A549 (cell line): Measurements from ENCODE around the gene SPG11. TPM values are rescaled to one million over a fixed set of nuclear protein-coding genes. Genes with fewer than 3 reads are reported as not detected.

Experiments used
- ATAC-seq, 2 experiments: fragments of 200-7000 bp in 1 of 2; fragments of >200 bp in 1 of 2; cut with Nextera tagmentation in 1 of 2; cut with Tn5 transposase in 1 of 2; 3 replicates each; pipeline versions ENCODE4 v1.8.0 to v1.9.1; 2018 to 2020; ENCODE audit warnings: mild to moderate bottlenecking in 1 of 2, moderate library complexity in 1 of 2
- CTCF ChIA-PET: fragments of 300-600 bp; sonication (Branson Sonifier 250); formaldehyde crosslinking; extraction: SDS; loops from one replicate; lab custom pipeline; 2021; ENCODE audit warnings: antibody characterized with exemption, inconsistent platforms; lab: Yijun Ruan, JAX
- POLR2A ChIA-PET: fragments of 350-600 bp; formaldehyde crosslinking; extraction: SDS; loops from one replicate; lab custom pipeline; 2021; ENCODE audit warnings: antibody characterized with exemption, inconsistent platforms; lab: Yijun Ruan, JAX
- DNase-seq, 2 experiments: peaks; one replicate each; pipeline versions ENCODE4 v3.0.0 to v3.0.0-alpha.2; 2011 to 2016; ENCODE audit warnings: low read depth in 1 of 2, low spot score in 1 of 2
- FAIRE-seq: peaks from 2 replicates; lab custom pipeline; 2011; peaks lifted over from hg19 to GRCh38; lab: Jason Lieb, UNC
- H3K27ac ChIP-seq, 2 experiments: fragments of >200 bp; sonication (Bioruptor Twin); formaldehyde crosslinking; 3 replicates each; pipeline ENCODE4 v1.5.1; 2016 to 2017
- H3K4me1 ChIP-seq: fragments of >200 bp; sonication (Bioruptor Twin); formaldehyde crosslinking; 3 replicates; pipeline ENCODE4 v1.6.1; 2016
- H3K4me2 ChIP-seq: fragments of >200 bp; sonication (Bioruptor Twin); formaldehyde crosslinking; 3 replicates; pipeline ENCODE4 v1.6.1; 2016
- H3K4me3 ChIP-seq: fragments of >200 bp; sonication (Bioruptor Twin); formaldehyde crosslinking; 3 replicates; pipeline ENCODE4 v1.5.1; 2016
- H3K9me3 ChIP-seq: fragments of >200 bp; sonication (Bioruptor Twin); formaldehyde crosslinking; 3 replicates; pipeline ENCODE4 v1.6.1; 2016
- BHLHE40 ChIP-seq: IDR thresholded peaks from 2 replicates; pipeline ENCODE4 v1.6.1; 2012; ENCODE audit warnings: low read depth, low read length, inconsistent platforms
- CBX2 ChIP-seq: fragments of 200-600 bp; sonication (generic); IDR thresholded peaks from 2 replicates; pipeline ENCODE4 v1.6.1; 2016; ENCODE audit warnings: low read depth, mild to moderate bottlenecking, borderline replicate concordance
- CEBPB ChIP-seq, 2 experiments: fragments of >200 bp in 1 of 2; sonication (Bioruptor Twin) in 1 of 2; formaldehyde crosslinking in 1 of 2; IDR thresholded peaks; 2 replicates each; pipeline ENCODE4 v1.6.1; 2012 to 2016
- CHD2 ChIP-seq: fragments of 150-350 bp; IDR thresholded peaks from 2 replicates; pipeline ENCODE4 v1.6.1; 2014; ENCODE audit warnings: low read length; ENCODE audit not compliant: partially characterized antibody
- CHD4 ChIP-seq: fragments of 200-600 bp; sonication (generic); IDR thresholded peaks from 2 replicates; pipeline ENCODE4 v1.6.1; 2016; ENCODE audit warnings: antibody characterized with exemption, mild to moderate bottlenecking, borderline replicate concordance
- EP300 ChIP-seq, 2 experiments: fragments of >200 bp; sonication (Bioruptor Twin); formaldehyde crosslinking; IDR thresholded peaks; 2 replicates in 1 of 2; 3 replicates in 1 of 2; pipeline ENCODE4 v1.6.1; 2016 to 2017
- GATA3 ChIP-seq: IDR thresholded peaks from 2 replicates; pipeline ENCODE4 v1.6.1; 2012; ENCODE audit warnings: borderline replicate concordance
- HEYL ChIP-seq: fragments of 250-450 bp; sonication (Bioruptor Pico); IDR thresholded peaks from 2 replicates; pipeline ENCODE4 v1.8.0; 2021; ENCODE audit warnings: mild to moderate bottlenecking, moderate library complexity
- MAFK ChIP-seq: fragments of 450-650 bp; IDR thresholded peaks from 2 replicates; pipeline ENCODE4 v1.6.1; 2014; ENCODE audit not compliant: partially characterized antibody
- MAZ ChIP-seq: fragments of 150-350 bp; IDR thresholded peaks from 2 replicates; pipeline ENCODE4 v1.6.1; 2014; ENCODE audit warnings: antibody characterized with exemption, low read depth, low read length, borderline replicate concordance
- POLR2AphosphoS2 ChIP-seq: conservative IDR thresholded peaks from 2 replicates; pipeline ENCODE4 v1.6.1; 2012; ENCODE audit warnings: low read length, improper control_type of control experiment, inconsistent platforms
- SREBF2 ChIP-seq: fragments of 450-650 bp; IDR thresholded peaks from 2 replicates; pipeline ENCODE4 v1.6.1; 2014; ENCODE audit warnings: mild to moderate bottlenecking, moderate library complexity
- ZC3H11A ChIP-seq: fragments of 450-650 bp; IDR thresholded peaks from 2 replicates; pipeline ENCODE4 v1.6.1; 2014; ENCODE audit warnings: antibody characterized with exemption, mild to moderate bottlenecking
- ZFP36 ChIP-seq: fragments of 450-650 bp; IDR thresholded peaks from 2 replicates; pipeline ENCODE4 v1.6.1; 2014; ENCODE audit warnings: borderline replicate concordance; ENCODE audit not compliant: partially characterized antibody
- ZSCAN20 ChIP-seq: fragments of 250-450 bp; sonication (Bioruptor Pico); IDR thresholded peaks from 2 replicates; pipeline ENCODE4 v1.8.0; 2022; ENCODE audit warnings: mild to moderate bottlenecking, moderate library complexity
- WGBS: methylation state at CpG from one replicate; pipeline ENCODE4 v1.1.6; 2017; ENCODE audit errors: missing lambda C conversion rate; 5-methylcytosine and 5-hydroxymethylcytosine counted together
- polyA plus RNA-seq, 4 experiments: library from polyadenylated mRNA; depleted of rRNA in 3 of 4; stranded (reverse); fragments of >200 nt; fragmentation: RNase III in 1 of 4; extraction: RNeasy Plus Mini Kit Qiagen cat#74134 plus additional on column Dnase treatment in 1 of 4; gene quantifications; 2 replicates in 3 of 4; 3 replicates in 1 of 4; pipeline ENCODE4 v1.2.3, GENCODE V29; 2011 to 2017
- TF ChIP-seq, protein P1 (sequence below): fragments of >200 bp; sonication (Bioruptor Twin); formaldehyde crosslinking; IDR thresholded peaks from 3 replicates; pipeline ENCODE4 v1.6.1; 2016
- TF ChIP-seq, protein P2 (sequence below): IDR thresholded peaks from 2 replicates; pipeline ENCODE4 v1.6.1; 2012
- TF ChIP-seq, protein P3 (sequence below): fragments of 250-450 bp; sonication (Bioruptor Pico); IDR thresholded peaks from 2 replicates; pipeline ENCODE4 v1.5.0; 2021; ENCODE audit warnings: mild to moderate bottlenecking, moderate library complexity, borderline replicate concordance
- TF ChIP-seq, protein P4 (sequence below): fragments of 250-450 bp; sonication (Bioruptor Pico); IDR thresholded peaks from 2 replicates; pipeline ENCODE4 v1.5.0; 2020; ENCODE audit warnings: low read depth, mild to moderate bottlenecking, moderate library complexity
- TF ChIP-seq, protein P5 (sequence below): fragments of >200 bp; sonication (Bioruptor Twin); formaldehyde crosslinking; IDR thresholded peaks from 3 replicates; pipeline ENCODE4 v1.5.1; 2016
- TF ChIP-seq, protein P6 (sequence below): IDR thresholded peaks from 2 replicates; pipeline ENCODE4 v1.6.1; 2012; ENCODE audit warnings: low read depth, borderline replicate concordance

The SPG11 gene
- polyA plus RNA-seq, 2 of the 4 experiments (the other 2 are of a cell fraction): 7.6 to 26.9 TPM

DNA sequence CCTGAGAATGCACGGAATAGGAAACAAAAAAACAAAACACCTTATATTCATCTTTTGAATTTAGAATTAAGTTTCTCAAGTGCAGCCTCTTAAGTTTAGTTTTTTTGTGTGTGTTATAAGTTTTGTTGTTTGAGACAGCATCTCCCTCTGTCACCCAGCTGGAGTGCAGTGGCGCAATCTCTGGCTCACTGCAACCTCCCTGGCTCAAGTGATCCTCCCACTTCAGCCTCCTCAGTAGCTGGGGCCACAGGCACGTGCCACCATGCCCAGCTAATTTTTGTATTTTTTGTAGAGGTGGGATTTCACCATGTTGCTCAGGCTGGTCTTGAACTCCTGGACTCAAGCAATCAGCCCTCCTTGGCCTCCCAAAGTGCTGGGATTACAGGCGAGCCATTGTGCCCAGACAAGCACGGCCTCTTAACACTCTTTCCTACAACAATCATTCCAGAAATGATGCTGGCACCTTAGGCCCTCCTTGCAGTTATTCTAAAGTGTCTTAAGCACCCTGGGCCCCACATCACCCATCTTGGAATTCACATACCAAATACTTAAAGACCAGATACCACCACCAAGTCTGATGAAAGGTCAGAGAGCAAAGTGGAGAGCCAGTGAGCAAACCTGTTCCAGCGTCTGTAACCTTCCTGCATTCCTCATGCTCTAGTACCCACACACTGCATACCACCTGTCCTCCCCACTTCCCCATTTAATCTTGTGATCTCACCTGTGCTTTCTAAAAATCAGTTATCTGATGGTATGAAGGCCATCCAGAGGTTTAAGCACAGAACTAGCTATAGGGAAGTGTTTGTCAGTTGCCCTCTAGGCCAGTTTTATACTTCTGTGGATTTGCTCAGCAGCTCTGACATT lies 6.9 kb upstream of the SPG11 start (continued):
- TF ChIP-seq, protein P1, sequence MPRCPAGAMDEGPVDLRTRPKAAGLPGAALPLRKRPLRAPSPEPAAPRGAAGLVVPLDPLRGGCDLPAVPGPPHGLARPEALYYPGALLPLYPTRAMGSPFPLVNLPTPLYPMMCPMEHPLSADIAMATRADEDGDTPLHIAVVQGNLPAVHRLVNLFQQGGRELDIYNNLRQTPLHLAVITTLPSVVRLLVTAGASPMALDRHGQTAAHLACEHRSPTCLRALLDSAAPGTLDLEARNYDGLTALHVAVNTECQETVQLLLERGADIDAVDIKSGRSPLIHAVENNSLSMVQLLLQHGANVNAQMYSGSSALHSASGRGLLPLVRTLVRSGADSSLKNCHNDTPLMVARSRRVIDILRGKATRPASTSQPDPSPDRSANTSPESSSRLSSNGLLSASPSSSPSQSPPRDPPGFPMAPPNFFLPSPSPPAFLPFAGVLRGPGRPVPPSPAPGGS: no peak
- TF ChIP-seq CHD4: no peak
- TF ChIP-seq POLR2AphosphoS2: no peak
- no peak for TF ChIP-seq GATA3
- TF ChIP-seq HEYL: no peak
- TF ChIP-seq, protein P2, sequence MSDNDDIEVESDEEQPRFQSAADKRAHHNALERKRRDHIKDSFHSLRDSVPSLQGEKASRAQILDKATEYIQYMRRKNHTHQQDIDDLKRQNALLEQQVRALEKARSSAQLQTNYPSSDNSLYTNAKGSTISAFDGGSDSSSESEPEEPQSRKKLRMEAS: no peak
- TF ChIP-seq ZC3H11A: no peak

DNA sequence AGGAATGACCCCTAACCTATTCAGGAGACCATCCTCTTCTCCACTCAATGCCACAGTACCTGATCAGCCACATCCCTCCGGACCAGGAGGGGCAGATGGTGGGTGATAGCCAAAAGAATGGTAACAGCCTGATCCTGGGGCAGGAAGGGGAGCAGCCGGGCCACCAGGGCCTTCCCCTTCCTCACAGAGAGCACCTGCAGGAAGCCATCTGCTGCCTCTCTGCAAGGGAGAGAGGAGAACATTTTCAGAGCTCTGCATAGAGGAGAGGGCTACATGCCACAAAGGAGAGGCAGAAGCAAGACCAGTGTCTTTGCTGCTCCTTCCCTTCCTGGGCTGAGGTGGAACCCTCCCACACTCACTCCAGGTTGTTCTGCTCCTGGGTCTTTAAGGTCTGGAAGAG lies 5.5 kb upstream of the SPG11 start:
- ATAC-seq (no peak), DNase-seq (no peak), FAIRE-seq (no peak)
- peaks cover 1% of the 10 kb centered on the region; the same call in 1 of the 3 replicates for H3K4me1 ChIP-seq
- POLR2A ChIA-PET: no interaction called here
- CTCF ChIA-PET: interaction anchor here (0.6 to 1.7 kb wide), 3 partner anchors 9 to 70 kb away, joined by 3 to 4 read pairs (median 4); no protein-coding TSS in a partner anchor
- no peaks in the 10 kb centered on the region for H3K9me3 ChIP-seq
- no peak overlapping the region for H3K27ac ChIP-seq
- H3K4me2 ChIP-seq: no peak overlapping the region
- TF ChIP-seq SREBF2 (no peak), BHLHE40 (no peak)
- WGBS: 0% methylated on average over 1 of the region's 2 CpGs
- no peak overlapping the region for H3K4me3 ChIP-seq

DNA sequence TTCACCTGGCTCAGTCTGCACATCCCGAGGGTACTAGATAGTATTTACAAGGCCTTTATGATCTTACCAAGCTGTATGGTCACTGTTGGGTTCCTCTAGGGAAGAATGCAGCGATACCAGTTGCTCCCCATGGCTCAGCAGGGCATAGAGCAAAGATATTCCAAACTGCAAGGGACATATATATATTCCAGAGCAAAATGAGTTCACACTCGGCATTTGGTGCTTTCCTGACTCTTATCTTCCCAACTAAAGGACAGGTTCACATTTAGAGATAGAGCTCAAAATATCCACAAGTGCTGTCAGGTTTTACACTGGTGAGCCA lies 3.5 kb upstream of the SPG11 start:
- Histone ChIP-seq H3K9me3 (no peaks in the 10 kb centered on the region), H3K4me2 (no peak overlapping the region), H3K4me3 (no peak overlapping the region), H3K4me1 (peaks cover 7% of the 10 kb centered on the region; the same call in 2 of the 3 replicates), H3K27ac (no peak overlapping the region)
- whole genome bisulfite sequencing: 38% methylated on average over 3 of the region's 3 CpGs
- ChIA-PET CTCF (interaction anchor here (0.7 to 5.7 kb wide), 3 partner anchors 12 to 70 kb away, joined by 3 to 46 read pairs (median 3); partner anchors contain the start of gene TRIM69), POLR2A (interaction anchor here (1.0 kb wide), 1 partner anchor 44 kb away, joined by 4 read pairs; the partner anchor contains the start of genes B2M and PATL2)
- no peak for ATAC-seq
- no peak for TF ChIP-seq MAFK
- TF ChIP-seq CHD2: no peak
- TF ChIP-seq, protein P2: no peak
- TF ChIP-seq MAZ: no peak
- TF ChIP-seq, protein P3, sequence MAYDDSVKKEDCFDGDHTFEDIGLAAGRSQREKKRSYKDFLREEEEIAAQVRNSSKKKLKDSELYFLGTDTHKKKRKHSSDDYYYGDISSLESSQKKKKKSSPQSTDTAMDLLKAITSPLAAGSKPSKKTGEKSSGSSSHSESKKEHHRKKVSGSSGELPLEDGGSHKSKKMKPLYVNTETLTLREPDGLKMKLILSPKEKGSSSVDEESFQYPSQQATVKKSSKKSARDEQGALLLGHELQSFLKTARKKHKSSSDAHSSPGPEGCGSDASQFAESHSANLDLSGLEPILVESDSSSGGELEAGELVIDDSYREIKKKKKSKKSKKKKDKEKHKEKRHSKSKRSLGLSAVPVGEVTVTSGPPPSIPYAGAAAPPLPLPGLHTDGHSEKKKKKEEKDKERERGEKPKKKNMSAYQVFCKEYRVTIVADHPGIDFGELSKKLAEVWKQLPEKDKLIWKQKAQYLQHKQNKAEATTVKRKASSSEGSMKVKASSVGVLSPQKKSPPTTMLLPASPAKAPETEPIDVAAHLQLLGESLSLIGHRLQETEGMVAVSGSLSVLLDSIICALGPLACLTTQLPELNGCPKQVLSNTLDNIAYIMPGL: no peak
- TF ChIP-seq ZFP36: no peak
- TF ChIP-seq CEBPB (IDR thresholded peaks at IDR 0.05): no peak
- TF ChIP-seq ZC3H11A: no peak
- TF ChIP-seq, protein P4, sequence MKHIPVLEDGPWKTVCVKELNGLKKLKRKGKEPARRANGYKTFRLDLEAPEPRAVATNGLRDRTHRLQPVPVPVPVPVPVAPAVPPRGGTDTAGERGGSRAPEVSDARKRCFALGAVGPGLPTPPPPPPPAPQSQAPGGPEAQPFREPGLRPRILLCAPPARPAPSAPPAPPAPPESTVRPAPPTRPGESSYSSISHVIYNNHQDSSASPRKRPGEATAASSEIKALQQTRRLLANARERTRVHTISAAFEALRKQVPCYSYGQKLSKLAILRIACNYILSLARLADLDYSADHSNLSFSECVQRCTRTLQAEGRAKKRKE (CRISPR knock-in tag): no peak
- TF ChIP-seq, protein P5, sequence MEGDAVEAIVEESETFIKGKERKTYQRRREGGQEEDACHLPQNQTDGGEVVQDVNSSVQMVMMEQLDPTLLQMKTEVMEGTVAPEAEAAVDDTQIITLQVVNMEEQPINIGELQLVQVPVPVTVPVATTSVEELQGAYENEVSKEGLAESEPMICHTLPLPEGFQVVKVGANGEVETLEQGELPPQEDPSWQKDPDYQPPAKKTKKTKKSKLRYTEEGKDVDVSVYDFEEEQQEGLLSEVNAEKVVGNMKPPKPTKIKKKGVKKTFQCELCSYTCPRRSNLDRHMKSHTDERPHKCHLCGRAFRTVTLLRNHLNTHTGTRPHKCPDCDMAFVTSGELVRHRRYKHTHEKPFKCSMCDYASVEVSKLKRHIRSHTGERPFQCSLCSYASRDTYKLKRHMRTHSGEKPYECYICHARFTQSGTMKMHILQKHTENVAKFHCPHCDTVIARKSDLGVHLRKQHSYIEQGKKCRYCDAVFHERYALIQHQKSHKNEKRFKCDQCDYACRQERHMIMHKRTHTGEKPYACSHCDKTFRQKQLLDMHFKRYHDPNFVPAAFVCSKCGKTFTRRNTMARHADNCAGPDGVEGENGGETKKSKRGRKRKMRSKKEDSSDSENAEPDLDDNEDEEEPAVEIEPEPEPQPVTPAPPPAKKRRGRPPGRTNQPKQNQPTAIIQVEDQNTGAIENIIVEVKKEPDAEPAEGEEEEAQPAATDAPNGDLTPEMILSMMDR: no peak
- TF ChIP-seq CBX2: no peak
- TF ChIP-seq, protein P6, sequence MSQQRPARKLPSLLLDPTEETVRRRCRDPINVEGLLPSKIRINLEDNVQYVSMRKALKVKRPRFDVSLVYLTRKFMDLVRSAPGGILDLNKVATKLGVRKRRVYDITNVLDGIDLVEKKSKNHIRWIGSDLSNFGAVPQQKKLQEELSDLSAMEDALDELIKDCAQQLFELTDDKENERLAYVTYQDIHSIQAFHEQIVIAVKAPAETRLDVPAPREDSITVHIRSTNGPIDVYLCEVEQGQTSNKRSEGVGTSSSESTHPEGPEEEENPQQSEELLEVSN: no peak
- TF ChIP-seq ZSCAN20 (CRISPR knock-in tag): no peak
- no peak for TF ChIP-seq EP300 (IDR thresholded peaks at IDR 0.05)
- no peak for DNase-seq
- FAIRE-seq: no peak
